IPS DF 4.7 (cell line): ENCODE measurements around the gene OR5AR1.
A peak's percentile ranks its signal among the peaks of the same experiment; 100 is the strongest.
"Not testable (repeated sequence)": the region's sequence is repeated elsewhere in the genome, so short reads cannot be mapped to it uniquely, and the experiment has no call there.

Experiments
- DNase-seq: peaks from one replicate; pipeline ENCODE4 v3.0.0-alpha.2; 2013; ENCODE audit warnings: low spot score; ENCODE audit errors: extremely low read depth

Gene OR5AR1

GRCh38 chr11:56663386-56663785, at the start of gene OR5AR1:
Gene OR5AR1, plus strand, starts transcription at chr11:56663686. Its CDS starts 0 bp downstream, at chr11:56663686.
- no peak for DNase-seq

- DNase-seq = peak; percentile 22
Measured at GRCh38 chr11:56624661-56625110, 38.8 kb upstream of the OR5AR1 start.

- no peak for DNase-seq
Measured at GRCh38 chr11:56625946-56626345, 37.5 kb upstream of the OR5AR1 start.

GRCh38 chr11:56632329-56632728, 31.2 kb upstream of the OR5AR1 start:
- DNase-seq = no peak

- DNase-seq = no peak
Measured at GRCh38 chr11:56636861-56637260, 26.6 kb upstream of the OR5AR1 start.

- DNase-seq = no peak
Measured at GRCh38 chr11:56637500-56637899, 26.0 kb upstream of the OR5AR1 start.

- no peak for DNase-seq
Measured at GRCh38 chr11:56642339-56642738, 21.1 kb upstream of the OR5AR1 start, which contains the start of gene OR5AP2. Gene OR5AP2, minus strand, starts transcription at chr11:56642439. Its CDS starts 0 bp downstream, at chr11:56642439.

- DNase-seq = peak; percentile 82
Measured at GRCh38 chr11:56659755-56660154, 3.7 kb upstream of the OR5AR1 start.

GRCh38 chr11:56670984-56671383, 7.5 kb downstream of the OR5AR1 start:
- no peak for DNase-seq

GRCh38 chr11:56688554-56689100, 25.1 kb downstream of the OR5AR1 start:
- no peak for DNase-seq

- DNase-seq = not testable (repeated sequence)
Measured at GRCh38 chr11:56691179-56691578, 27.7 kb downstream of the OR5AR1 start.

GRCh38 chr11:56693428-56693827, 29.9 kb downstream of the OR5AR1 start:
- DNase-seq = no peak

- no peak for DNase-seq
Measured at GRCh38 chr11:56698795-56699194, 35.3 kb downstream of the OR5AR1 start, which contains the start of gene OR9G1. Gene OR9G1, plus strand, starts transcription at chr11:56699095. Its CDS starts 1,293 bp downstream, at chr11:56700388.

GRCh38 chr11:56700242-56700913, 36.9 kb downstream of the OR5AR1 start:
- DNase-seq = no peak

- DNase-seq = no peak
Measured at GRCh38 chr11:56700914-56701485, 37.5 kb downstream of the OR5AR1 start.

GRCh38 chr11:56705784-56706396, 42.4 kb downstream of the OR5AR1 start:
- no peak for DNase-seq

GRCh38 chr11:56706486-56706885, 43.0 kb downstream of the OR5AR1 start:
- no peak for DNase-seq

GRCh38 chr11:56714206-56714605, 50.7 kb downstream of the OR5AR1 start:
- no peak for DNase-seq
